ENCODE measurements around the gene PCDHA1.

The PCDHA1 gene

GRCh38 chr5:140986117-140986521 is 200.2 kb downstream of the PCDHA1 start:
- Histone ChIP-seq H3K9me3 (ENCODE audit: control extremely low read depth in 1 of 5, control insufficient read depth in 4 of 5, insufficient read depth in 2 of 5, low read depth in 1 of 5, low read length in 4 of 5) (peaks cover 0 to 2% (median 0%) of the 10 kb centered on the region in 5 experiments), H3K36me3 (ENCODE audit: control insufficient read depth in 4 of 4, insufficient read depth in 4 of 4, low read length in 3 of 4) (no peaks in the 10 kb centered on the region), H3K4me3 (ENCODE audit: control insufficient read depth in 1 of 7, extremely low read depth in 1 of 7, insufficient read depth in 4 of 7, low read depth in 2 of 7, low read length in 6 of 7) (no peak overlapping the region), H3K27me3 (replicated peaks in 2 of 5; ENCODE audit: control insufficient read depth in 4 of 5, insufficient read depth in 5 of 5, low read length in 4 of 5) (no peaks in the 10 kb centered on the region), H3K4me1 (ENCODE audit: control extremely low read depth in 1 of 4, control insufficient read depth in 4 of 4, insufficient read depth in 4 of 4, low read length in 3 of 4) (no peaks in the 10 kb centered on the region), H3K27ac (ENCODE audit: insufficient read depth in 1 of 2, low read depth in 1 of 2, low read length in 2 of 2, poor library complexity in 1 of 2, severe bottlenecking in 2 of 2) (no peak overlapping the region)
- WGBS (ENCODE audit: insufficient coverage) = 31% methylated on average over 2 of the region's 3 CpGs
- POLR2A ChIA-PET = no interaction called here
- CTCF ChIA-PET = no interaction called here
- DNase-seq = no peak

GRCh38 chr5:140988100-140988499 is 202.2 kb downstream of the PCDHA1 start:
- Histone ChIP-seq H3K4me1 (ENCODE audit: control extremely low read depth in 1 of 4, control insufficient read depth in 4 of 4, insufficient read depth in 4 of 4, low read length in 3 of 4) (no peaks in the 10 kb centered on the region), H3K27me3 (replicated peaks in 2 of 5; ENCODE audit: control insufficient read depth in 4 of 5, insufficient read depth in 5 of 5, low read length in 4 of 5) (no peaks in the 10 kb centered on the region), H3K27ac (ENCODE audit: insufficient read depth in 1 of 2, low read depth in 1 of 2, low read length in 2 of 2, poor library complexity in 1 of 2, severe bottlenecking in 2 of 2) (no peak overlapping the region), H3K9me3 (ENCODE audit: control extremely low read depth in 1 of 5, control insufficient read depth in 4 of 5, insufficient read depth in 2 of 5, low read depth in 1 of 5, low read length in 4 of 5) (peaks cover 0 to 2% (median 0%) of the 10 kb centered on the region in 5 experiments), H3K4me3 (ENCODE audit: control insufficient read depth in 1 of 7, extremely low read depth in 1 of 7, insufficient read depth in 4 of 7, low read depth in 2 of 7, low read length in 6 of 7) (no peak overlapping the region), H3K36me3 (ENCODE audit: control insufficient read depth in 4 of 4, insufficient read depth in 4 of 4, low read length in 3 of 4) (no peaks in the 10 kb centered on the region)
- no peak for DNase-seq
- CTCF ChIA-PET = no interaction called here
- POLR2A ChIA-PET = no interaction called here
- 78% methylated on average over 4 of the region's 5 CpGs for WGBS (ENCODE audit: insufficient coverage)

DNA sequence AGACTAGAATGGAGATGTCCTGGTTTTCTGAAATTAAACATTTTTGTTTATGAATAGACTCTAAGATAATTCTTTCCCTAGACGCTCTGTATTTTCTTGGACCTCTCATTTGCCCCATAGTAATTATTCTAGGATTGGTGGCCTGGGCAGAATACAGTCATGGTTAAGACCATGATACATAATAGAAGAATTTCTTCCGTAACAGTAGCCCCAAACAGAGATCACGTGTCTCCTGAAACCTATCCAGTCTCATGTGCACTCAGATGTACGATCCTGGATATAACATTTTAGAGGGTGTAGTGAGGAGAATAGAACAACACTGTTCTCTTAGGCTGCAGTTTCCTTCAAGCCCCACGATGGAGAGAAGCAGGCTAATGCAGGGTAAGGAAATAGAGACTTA is 202.7 kb downstream of the PCDHA1 start:
- Histone ChIP-seq H3K9me3 (ENCODE audit: control extremely low read depth in 1 of 5, control insufficient read depth in 4 of 5, insufficient read depth in 2 of 5, low read depth in 1 of 5, low read length in 4 of 5) (peaks cover 0 to 2% (median 0%) of the 10 kb centered on the region in 5 experiments), H3K27me3 (replicated peaks in 2 of 5; ENCODE audit: control insufficient read depth in 4 of 5, insufficient read depth in 5 of 5, low read length in 4 of 5) (no peaks in the 10 kb centered on the region), H3K4me3 (ENCODE audit: control insufficient read depth in 1 of 7, extremely low read depth in 1 of 7, insufficient read depth in 4 of 7, low read depth in 2 of 7, low read length in 6 of 7) (no peak overlapping the region), H3K27ac (ENCODE audit: insufficient read depth in 1 of 2, low read depth in 1 of 2, low read length in 2 of 2, poor library complexity in 1 of 2, severe bottlenecking in 2 of 2) (no peak overlapping the region), H3K4me1 (ENCODE audit: control extremely low read depth in 1 of 4, control insufficient read depth in 4 of 4, insufficient read depth in 4 of 4, low read length in 3 of 4) (no peaks in the 10 kb centered on the region), H3K36me3 (ENCODE audit: control insufficient read depth in 4 of 4, insufficient read depth in 4 of 4, low read length in 3 of 4) (no peaks in the 10 kb centered on the region)
- DNase-seq = no peak
- ChIA-PET POLR2A (no interaction called here), CTCF (no interaction called here)
- WGBS (ENCODE audit: insufficient coverage) = 83% methylated on average over 1 of the region's 5 CpGs

DNA sequence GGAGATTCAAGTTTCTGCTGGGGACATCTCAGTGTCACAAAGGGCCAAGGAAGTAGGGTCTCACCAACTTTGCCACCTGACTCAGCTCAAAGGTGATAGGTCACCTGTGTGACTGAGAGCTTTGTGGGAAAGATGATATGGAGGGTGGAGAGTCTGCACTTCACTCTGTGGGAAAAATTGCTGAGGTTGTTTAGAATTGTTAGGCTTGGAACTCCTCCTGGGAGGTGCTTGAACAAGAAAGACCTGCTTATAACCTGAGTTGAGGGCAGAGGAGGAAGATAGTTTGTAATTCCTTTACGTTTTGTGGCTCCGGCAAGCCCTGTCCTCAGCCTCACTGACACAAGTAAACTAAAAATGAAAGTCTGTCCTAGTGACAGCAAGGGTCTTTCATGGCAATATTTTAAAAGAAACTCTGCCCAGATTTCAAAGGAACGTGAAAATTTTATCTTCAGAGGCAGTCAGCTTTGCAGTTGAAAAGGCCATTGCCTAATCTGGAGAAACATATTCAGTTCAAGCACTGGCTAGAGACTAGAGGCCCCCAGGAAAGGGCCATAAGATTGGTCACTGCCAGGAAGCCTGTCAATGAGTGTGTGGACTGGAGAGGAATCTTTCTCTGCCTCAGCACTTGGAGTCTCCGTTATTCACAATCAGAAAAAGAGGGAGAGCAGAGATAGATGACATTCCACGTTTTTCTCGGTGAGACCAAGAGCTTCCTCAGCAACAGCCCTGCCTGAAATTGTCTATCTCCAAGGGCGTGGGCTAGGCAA is 203.5 kb downstream of the PCDHA1 start:
- Histone ChIP-seq H3K27me3 (replicated peaks in 2 of 5; ENCODE audit: control insufficient read depth in 4 of 5, insufficient read depth in 5 of 5, low read length in 4 of 5) (no peaks in the 10 kb centered on the region), H3K36me3 (ENCODE audit: control insufficient read depth in 4 of 4, insufficient read depth in 4 of 4, low read length in 3 of 4) (no peaks in the 10 kb centered on the region), H3K27ac (ENCODE audit: insufficient read depth in 1 of 2, low read depth in 1 of 2, low read length in 2 of 2, poor library complexity in 1 of 2, severe bottlenecking in 2 of 2) (no peak overlapping the region), H3K4me1 (ENCODE audit: control extremely low read depth in 1 of 4, control insufficient read depth in 4 of 4, insufficient read depth in 4 of 4, low read length in 3 of 4) (no peaks in the 10 kb centered on the region), H3K9me3 (ENCODE audit: control extremely low read depth in 1 of 5, control insufficient read depth in 4 of 5, insufficient read depth in 2 of 5, low read depth in 1 of 5, low read length in 4 of 5) (peaks cover 0 to 2% (median 0%) of the 10 kb centered on the region in 5 experiments), H3K4me3 (ENCODE audit: control insufficient read depth in 1 of 7, extremely low read depth in 1 of 7, insufficient read depth in 4 of 7, low read depth in 2 of 7, low read length in 6 of 7) (no peak overlapping the region)
- ChIA-PET CTCF (no interaction called here), POLR2A (no interaction called here)
- DNase-seq = no peak
- WGBS (ENCODE audit: insufficient coverage) = 88% methylated on average over 7 of the region's 7 CpGs

DNA sequence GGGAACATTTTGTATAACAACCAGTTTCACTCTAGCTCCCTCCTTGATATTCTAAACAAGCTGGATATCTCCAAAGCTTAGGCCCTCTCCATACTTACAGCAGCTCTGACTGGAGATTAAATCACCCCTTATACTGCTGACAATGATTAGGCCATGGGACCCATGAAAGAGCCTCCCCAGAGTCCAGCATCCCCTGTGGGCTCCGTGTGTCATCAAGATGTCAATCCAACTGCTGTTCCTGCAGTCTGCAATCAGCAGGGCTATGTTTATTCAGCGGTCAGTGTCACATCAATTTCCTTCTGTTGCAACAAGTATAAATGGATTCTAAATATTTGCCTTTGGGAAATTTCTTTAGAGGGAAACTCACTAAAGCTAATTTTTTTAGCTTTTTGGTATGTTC is 206.9 kb downstream of the PCDHA1 start:
- WGBS (ENCODE audit: insufficient coverage) = 78% methylated on average over 2 of the region's 2 CpGs
- ChIA-PET POLR2A (no interaction called here), CTCF (interaction anchor here (1.0 kb wide), 1 partner anchor 23 kb away, joined by 3 read pairs; no protein-coding TSS in a partner anchor)
- Histone ChIP-seq H3K27me3 (replicated peaks in 2 of 5; ENCODE audit: control insufficient read depth in 4 of 5, insufficient read depth in 5 of 5, low read length in 4 of 5) (no peaks in the 10 kb centered on the region), H3K9me3 (ENCODE audit: control extremely low read depth in 1 of 5, control insufficient read depth in 4 of 5, insufficient read depth in 2 of 5, low read depth in 1 of 5, low read length in 4 of 5) (peaks cover 0 to 5% (median 0%) of the 10 kb centered on the region in 5 experiments), H3K4me3 (ENCODE audit: control insufficient read depth in 1 of 7, extremely low read depth in 1 of 7, insufficient read depth in 4 of 7, low read depth in 2 of 7, low read length in 6 of 7) (no peak overlapping the region), H3K27ac (ENCODE audit: insufficient read depth in 1 of 2, low read depth in 1 of 2, low read length in 2 of 2, poor library complexity in 1 of 2, severe bottlenecking in 2 of 2) (no peak overlapping the region), H3K36me3 (ENCODE audit: control insufficient read depth in 4 of 4, insufficient read depth in 4 of 4, low read length in 3 of 4) (no peaks in the 10 kb centered on the region), H3K4me1 (ENCODE audit: control extremely low read depth in 1 of 4, control insufficient read depth in 4 of 4, insufficient read depth in 4 of 4, low read length in 3 of 4) (no peaks in the 10 kb centered on the region)
- no peak for DNase-seq

DNA sequence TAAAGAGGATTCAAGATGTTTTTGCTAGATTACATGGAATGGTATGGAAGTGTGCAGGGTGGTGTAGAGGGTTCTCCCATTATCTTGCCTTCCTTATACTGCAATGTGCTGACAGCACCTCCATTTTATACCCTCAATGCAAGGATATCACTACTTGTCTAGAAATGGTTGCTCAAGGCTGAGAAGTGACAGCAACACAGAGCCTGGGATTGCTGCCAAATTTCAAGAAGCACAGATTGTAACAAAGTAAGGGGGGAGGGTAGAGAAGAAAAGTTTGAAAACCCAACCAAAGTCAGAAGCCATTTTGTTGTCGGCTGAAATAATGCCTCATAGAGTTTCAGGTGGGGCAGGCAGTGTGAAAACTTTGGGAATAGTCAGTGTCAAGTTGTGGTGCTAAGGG is 210.1 kb downstream of the PCDHA1 start:
- Histone ChIP-seq H3K9me3 (ENCODE audit: control extremely low read depth in 1 of 5, control insufficient read depth in 4 of 5, insufficient read depth in 2 of 5, low read depth in 1 of 5, low read length in 4 of 5) (peaks cover 0 to 3% (median 0%) of the 10 kb centered on the region in 5 experiments), H3K36me3 (ENCODE audit: control insufficient read depth in 4 of 4, insufficient read depth in 4 of 4, low read length in 3 of 4) (no peaks in the 10 kb centered on the region), H3K27me3 (replicated peaks in 2 of 5; ENCODE audit: control insufficient read depth in 4 of 5, insufficient read depth in 5 of 5, low read length in 4 of 5) (peaks cover 0 to 2% (median under 1%) of the 10 kb centered on the region in 5 experiments), H3K4me3 (ENCODE audit: control insufficient read depth in 1 of 7, extremely low read depth in 1 of 7, insufficient read depth in 4 of 7, low read depth in 2 of 7, low read length in 6 of 7) (no peak overlapping the region), H3K4me1 (ENCODE audit: control extremely low read depth in 1 of 4, control insufficient read depth in 4 of 4, insufficient read depth in 4 of 4, low read length in 3 of 4) (no peaks in the 10 kb centered on the region), H3K27ac (ENCODE audit: insufficient read depth in 1 of 2, low read depth in 1 of 2, low read length in 2 of 2, poor library complexity in 1 of 2, severe bottlenecking in 2 of 2) (no peak overlapping the region)
- 100% methylated on average over 1 of the region's 1 CpG for WGBS (ENCODE audit: insufficient coverage)
- ChIA-PET CTCF (no interaction called here), POLR2A (no interaction called here)
- no peak for DNase-seq

- peaks cover 6 to 25% (median 9%) of the 10 kb centered on the region in 5 experiments for H3K27me3 ChIP-seq (replicated peaks in 2 of 5; ENCODE audit: control insufficient read depth in 4 of 5, insufficient read depth in 5 of 5, low read length in 4 of 5)
- H3K36me3 ChIP-seq (ENCODE audit: control insufficient read depth in 4 of 4, insufficient read depth in 4 of 4, low read length in 3 of 4) = no peaks in the 10 kb centered on the region
- H3K27ac ChIP-seq (ENCODE audit: insufficient read depth in 1 of 2, low read depth in 1 of 2, low read length in 2 of 2, poor library complexity in 1 of 2, severe bottlenecking in 2 of 2) = no peak overlapping the region
- no peaks in the 10 kb centered on the region for H3K4me1 ChIP-seq (ENCODE audit: control extremely low read depth in 1 of 4, control insufficient read depth in 4 of 4, insufficient read depth in 4 of 4, low read length in 3 of 4)
- ChIA-PET POLR2A (no interaction called here), CTCF (interaction anchor here (0.9 kb wide), 1 partner anchor 17 kb away, joined by 3 read pairs; no protein-coding TSS in a partner anchor)
- no peak for DNase-seq
- 83% methylated on average over 1 of the region's 2 CpGs for WGBS (ENCODE audit: insufficient coverage)
- no peak overlapping the region for H3K4me3 ChIP-seq (ENCODE audit: control insufficient read depth in 1 of 7, extremely low read depth in 1 of 7, insufficient read depth in 4 of 7, low read depth in 2 of 7, low read length in 6 of 7)
- peaks cover 0 to 14% (median 3%) of the 10 kb centered on the region in 5 experiments for H3K9me3 ChIP-seq (ENCODE audit: control extremely low read depth in 1 of 5, control insufficient read depth in 4 of 5, insufficient read depth in 2 of 5, low read depth in 1 of 5, low read length in 4 of 5)
Measured at GRCh38 chr5:140998921-140999410, 213.0 kb downstream of the PCDHA1 start.

All from common myeloid progenitor, CD34-positive (primary cell).